GM21367 (cell line): ENCODE data around the gene OPALIN.
"Not testable (repeated sequence)": the region's sequence is repeated elsewhere in the genome, so short reads cannot be mapped to it uniquely, and the experiment has no call there.

ENCODE experiments used
- ATAC-seq: cut with Tn5 transposase; IDR thresholded peaks from one replicate; pipeline ENCODE4 v1.9.1; 2021; ENCODE audit not compliant: unreplicated experiment

OPALIN gene

DNA sequence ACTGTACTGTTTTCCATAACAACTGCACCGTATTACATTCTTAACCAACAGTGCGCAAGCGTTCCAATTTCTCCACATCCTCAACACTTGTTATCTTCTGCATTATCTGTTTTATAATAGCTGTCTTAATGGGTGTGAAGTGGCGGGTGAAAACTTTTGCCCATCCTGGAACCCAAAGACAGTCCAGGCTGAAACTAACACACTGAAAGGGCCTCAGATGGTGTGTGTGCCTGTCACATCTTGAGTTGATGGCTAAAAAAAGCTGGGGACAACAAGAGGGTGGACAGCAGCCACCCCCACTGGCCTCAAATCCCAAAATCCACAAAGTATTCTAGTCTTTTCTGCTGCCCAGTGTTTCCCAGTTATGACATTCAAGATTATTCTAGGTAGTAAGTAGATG is 19.4 kb downstream of the OPALIN start:
- ATAC-seq = no peak

DNA sequence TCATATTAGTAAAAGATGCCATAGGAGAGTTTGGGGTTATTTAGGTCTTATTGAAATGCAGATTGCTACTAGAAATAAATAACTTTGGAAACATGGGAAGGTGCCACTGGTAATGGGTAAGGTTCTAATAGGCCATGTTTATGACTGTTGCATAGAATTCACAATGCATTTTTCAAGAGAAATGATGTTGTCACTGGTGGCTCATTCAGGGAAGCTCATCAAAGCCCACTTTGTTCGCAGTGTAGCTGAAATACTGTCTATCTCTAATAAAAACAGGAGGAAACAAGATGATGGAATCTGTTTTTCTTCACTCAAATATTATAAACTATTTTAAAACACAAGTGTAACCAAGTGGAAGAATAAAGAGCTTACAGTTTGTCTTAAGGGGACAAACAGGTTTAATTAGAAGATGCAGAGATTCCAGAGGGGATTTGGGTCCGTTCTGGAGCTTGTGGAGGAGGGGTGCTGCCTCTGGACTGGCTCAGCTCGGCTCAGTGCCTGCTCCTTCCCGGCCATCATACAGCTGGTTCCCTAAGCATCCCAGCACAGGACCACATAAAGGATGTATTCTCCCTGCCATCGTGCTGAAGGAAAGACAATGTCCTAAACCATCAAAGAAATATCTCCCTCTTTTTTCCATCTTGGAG is 20.4 kb downstream of the OPALIN start:
- no peak for ATAC-seq

DNA sequence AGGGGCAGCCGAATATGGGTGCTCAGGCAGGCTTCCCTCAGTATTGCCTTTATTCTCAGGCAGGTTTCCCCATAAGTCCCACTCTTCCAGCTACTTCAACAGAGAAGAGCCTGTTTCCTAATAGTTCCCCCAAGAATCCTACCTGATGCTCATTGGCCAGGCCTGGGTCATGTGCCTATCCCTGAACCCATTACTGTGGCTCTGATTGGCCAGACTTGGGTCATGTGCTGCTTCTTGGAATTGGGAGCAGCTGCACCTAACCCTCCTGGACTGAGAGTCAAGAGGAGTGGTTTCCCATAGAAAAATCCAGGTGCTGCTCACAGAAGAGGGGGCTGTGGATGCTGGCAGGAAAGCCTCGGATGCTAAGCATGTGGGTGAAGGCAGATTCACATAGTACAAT is 21.7 kb downstream of the OPALIN start:
- no peak for ATAC-seq

DNA sequence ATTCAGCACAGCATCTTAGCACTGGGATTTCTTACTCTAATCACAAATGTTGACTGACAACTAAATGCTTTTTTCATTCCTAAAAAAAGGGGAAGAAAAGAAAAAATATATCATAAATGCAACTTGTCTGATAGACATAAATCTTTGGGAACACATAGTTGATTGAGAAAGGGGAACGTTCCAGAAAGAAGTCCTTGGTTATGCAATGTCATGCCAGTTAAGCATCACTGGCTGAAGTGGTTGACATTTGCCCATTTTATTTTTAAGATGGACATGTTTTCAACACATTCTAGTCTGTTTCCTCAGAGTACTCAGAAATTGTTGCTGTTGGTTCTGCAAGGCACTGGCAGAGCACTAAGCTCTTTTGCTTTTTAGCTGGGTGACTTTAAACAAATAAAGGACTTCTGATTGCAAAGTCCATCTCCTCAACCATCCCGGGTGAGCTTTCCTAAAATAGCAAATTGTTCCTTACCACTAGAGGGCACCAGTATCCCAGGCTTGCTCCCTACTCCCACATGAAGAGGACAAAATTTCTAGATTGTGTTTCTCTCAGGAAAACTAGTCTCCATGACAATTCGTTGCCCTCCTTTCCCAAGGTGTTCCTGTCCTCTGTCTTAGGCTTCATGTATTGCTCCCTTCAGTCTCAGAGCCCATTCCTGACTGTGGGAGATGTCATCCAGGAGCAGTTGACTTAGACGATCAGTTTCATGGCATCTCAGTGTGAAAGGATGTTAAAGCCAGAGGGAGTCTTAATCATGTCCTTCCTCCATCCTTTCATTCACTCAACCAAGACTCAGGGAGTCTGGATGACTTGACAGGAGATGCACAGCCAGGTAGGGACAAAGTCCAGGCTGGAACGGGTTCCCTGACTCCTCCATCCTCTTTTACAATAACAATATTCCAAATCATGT is 23.9 kb downstream of the OPALIN start:
- no peak for ATAC-seq

DNA sequence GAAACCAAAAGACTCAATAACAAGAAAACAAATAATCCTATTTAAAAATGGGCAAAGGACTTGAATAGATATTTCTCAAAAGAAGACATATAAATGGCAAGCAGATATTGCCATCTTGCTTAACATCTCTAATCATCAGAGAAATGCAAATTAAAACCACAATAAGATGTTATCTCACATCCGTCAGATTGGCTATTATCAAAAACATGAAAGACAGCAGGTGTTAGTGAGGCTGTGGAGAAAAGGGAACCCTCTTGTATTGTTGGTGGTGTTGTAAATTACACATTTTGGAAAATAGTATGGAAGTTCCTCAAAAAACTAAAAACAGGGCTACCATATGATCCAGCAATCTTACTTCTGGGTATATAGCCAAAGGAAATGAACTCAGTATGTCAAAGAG is 25.7 kb downstream of the OPALIN start:
- ATAC-seq = no peak

DNA sequence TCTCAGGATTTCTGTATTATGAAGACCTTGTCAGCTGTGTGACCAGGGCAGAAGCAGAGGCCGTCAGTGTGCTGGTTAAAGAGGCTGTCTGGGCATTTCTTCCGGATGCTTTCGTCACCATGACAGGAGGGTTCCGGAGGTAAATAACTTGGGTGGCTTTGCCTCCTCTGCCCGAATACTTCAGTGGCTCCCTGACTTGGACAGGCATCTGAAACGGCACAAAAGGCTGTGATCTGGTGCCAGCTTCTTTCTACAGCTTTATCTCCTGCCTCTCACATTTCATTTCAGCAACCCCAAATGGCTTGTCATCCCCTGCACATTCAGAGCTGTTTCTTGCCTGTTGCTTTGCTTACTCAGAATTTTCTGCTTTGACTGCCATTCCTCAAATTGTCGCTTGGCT is 31.3 kb downstream of the OPALIN start:
- ATAC-seq = no peak

DNA sequence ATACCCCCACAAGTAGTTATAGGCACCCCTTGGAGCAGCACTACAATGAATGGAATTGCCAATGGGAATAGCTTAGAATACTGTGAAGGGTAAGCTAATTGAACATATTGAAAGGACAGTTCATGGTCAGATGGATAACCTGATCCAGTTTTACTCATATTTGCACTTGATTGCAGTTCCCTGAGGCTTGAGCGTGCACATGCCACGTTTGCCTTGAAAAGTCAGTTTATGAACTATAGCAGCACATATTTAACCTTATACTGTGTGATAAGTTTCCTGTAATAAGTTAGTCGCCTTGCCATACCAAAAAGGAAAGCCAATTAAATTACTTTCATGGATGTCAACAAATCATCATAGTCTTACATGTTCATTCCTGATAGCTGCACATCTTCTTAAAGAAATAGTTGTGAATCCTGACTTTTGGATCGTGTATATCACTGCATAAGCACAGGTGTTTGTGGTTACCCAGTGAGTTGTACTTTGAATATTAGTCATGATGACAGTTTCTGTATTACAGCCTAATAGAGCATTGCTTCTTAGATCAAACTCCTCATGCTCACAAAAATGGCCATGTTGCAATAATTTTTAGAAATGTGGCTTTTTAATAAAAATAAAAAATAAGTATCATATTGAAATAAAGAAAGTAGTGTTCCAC is 33.0 kb downstream of the OPALIN start:
- peak; percentile 75 for ATAC-seq

DNA sequence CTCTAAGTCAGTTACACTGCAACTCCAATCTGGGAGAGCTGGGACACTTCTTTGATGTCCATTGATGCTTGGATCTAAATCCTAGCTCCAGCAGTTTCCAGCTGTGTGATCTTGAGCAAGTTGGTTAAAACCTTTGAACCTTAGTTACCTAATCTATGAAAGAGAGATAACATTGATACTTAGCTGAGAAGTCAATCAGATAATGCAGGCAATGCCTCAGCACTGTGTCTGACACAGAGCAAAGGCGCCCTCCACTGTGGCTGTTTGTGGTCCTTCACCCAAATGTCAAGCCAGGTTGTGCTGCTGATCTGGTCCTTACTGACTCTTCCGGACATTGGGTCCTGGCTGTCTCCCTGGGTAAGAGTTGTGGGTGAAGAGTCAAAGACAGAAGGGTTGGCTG is 34.4 kb downstream of the OPALIN start:
- ATAC-seq = no peak

DNA sequence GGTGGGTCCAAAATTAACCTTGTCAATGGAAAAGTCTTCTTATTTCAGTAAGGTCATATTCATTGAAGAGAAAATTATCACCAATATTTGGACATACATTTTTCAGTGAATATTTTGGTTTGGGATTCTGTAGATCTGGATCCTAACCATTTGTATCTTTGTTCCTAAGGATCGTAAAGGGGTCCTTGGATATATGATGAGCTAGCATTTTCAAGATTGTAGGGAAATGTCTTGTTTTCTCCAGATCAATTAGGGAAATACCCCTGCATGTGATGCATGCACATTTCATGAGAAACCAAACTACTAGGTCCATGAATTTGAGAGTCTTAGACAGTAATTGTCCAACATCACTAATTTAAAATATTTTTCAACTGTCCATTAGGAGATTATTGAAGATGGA is 36.5 kb downstream of the OPALIN start:
- ATAC-seq = no peak

DNA sequence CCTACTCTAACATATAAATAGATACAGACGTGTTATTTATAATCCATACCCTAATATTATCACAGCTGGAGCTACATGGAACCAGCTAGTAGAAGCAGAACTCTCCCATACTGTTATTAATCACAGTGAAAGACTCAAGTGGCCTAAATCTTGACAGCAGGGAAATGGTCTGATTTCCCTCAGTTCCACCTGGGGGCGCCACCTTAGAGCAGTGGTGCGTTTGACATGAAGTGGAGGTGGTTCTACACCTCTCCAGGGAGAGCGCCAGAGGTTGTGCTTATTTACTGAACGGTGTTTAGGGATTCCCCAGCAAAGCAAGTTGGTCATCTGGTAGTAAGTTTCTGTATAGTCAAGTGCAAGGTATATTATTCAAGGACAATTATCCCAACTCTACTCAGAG is 37.0 kb downstream of the OPALIN start:
- no peak for ATAC-seq

DNA sequence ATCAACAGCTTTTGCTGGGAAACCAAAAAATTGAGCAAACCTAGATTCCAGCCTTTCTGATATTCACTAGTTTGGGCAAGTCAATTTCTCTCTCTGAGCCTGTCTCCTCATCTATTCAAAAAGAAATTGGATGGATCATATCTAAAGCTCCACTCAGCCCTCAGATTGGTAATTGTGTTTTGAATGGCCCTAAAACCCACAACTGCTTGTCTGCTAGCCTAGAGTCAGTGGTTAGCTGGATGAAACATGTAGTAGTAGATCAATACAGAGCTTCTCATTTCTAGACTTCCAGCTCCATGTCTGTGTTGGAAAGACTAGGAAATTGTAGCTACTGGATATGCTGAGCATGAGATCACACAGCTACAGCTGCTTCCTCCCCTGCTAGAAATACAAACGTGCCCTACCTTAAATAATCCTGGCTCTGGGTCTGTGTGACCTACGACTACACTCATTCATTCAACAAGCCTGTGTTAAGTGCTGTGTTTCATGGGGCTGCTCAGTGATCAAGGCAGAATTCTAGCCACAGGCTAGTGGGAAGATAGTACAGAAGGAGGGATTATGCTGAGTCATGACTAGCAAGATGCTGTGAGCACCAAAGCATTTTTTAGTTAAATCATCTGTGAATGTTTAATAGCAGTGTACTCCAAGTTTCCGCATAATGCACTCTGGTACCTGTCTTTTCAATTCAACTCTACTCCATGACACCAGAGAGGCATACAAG is 38.9 kb downstream of the OPALIN start:
- no peak for ATAC-seq

DNA sequence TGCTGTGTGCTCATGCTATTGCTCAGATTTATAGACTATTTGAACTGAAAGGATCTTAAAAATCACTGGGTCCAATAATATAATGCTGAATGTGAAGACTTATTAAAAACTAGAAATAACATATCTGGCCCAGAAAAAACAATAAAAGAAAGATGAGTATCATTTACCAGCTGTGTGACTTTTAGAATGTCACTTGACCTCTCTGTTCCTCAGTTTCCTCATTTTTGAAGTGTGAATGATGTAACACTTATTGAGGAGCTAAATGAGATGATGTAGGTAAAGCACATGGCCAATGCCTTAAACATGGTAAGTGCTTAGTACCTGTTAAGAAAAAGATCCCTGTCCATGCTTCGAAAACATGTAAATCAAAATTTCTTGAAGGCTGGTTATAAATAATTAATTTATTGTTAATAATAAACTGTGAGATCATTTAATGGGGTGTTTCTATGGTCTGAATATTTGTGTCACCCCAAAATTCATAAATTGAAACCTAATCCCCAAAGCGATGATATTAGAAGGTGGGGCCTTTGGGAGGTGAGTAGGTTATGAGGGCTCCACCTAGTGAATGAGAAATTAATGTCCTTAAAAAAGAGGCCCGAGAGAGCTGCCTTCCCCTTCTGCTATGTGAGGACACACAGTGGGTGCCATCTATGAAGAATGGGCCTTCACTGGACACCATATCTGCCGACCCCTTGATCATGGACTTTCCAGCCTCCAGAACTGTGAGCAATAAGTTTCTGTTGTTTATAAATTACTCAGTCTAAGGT is 41.6 kb downstream of the OPALIN start:
- no peak for ATAC-seq

DNA sequence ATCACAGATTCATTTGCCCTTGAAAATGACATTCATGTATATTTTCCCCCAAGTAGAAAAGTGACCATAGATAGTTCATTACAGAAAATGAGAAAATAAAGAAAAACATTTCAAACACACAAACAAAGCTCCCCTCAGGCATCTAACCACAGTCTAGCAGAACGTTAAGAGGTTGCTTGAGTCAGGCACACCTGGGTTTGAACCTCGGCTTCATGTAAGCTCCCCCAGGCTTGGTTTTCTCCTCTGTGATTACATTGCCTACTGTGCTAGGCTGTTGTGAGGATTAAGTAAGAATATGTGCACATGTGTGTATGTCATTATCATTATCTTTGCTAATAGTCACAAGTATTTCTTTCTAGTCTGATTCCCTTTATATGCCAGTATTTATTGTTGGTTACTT is 45.5 kb downstream of the OPALIN start:
- no peak for ATAC-seq

DNA sequence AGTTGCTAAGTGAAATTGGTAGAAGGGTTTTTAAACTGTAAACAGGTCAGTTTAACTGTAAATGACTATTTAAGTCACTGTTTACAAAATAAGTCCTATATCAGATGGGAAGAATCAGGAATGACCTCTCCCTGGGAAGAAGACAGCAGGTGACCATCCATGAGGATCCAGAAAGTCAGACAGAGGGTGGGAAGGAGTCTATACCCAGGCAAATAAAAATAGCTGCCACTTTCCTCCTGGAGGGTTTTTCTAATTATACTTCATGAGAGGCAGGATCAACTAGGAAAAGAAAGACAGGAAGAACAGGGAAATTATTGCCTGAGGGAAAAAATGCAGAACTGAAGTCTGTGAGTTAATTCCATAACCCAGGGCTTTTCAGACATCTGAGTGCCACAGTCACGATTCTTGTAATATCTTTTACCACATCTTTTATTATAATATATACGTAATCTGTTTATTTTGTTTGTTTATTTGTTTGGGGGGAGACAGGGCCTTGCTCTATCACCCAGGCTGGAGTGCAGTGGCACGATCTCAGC is 47.6 kb downstream of the OPALIN start:
- ATAC-seq = no peak

DNA sequence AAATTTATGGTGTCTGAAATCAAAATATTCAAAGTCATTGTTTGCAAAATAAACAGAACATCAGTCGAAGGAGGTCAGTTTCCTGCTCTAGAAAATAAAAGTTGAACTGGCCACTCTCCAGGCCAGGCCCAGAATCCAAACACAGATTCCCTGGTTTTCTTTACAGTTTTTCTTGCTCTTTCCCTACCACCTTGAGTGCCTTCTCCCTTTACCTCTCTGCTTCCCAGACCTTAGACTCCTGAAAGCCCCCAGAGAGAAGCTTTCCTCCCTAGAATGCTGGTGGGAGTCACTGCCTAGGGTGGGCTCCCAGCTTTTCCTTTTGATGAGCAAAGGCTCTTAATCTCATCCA is 48.5 kb downstream of the OPALIN start:
- ATAC-seq = no peak

DNA sequence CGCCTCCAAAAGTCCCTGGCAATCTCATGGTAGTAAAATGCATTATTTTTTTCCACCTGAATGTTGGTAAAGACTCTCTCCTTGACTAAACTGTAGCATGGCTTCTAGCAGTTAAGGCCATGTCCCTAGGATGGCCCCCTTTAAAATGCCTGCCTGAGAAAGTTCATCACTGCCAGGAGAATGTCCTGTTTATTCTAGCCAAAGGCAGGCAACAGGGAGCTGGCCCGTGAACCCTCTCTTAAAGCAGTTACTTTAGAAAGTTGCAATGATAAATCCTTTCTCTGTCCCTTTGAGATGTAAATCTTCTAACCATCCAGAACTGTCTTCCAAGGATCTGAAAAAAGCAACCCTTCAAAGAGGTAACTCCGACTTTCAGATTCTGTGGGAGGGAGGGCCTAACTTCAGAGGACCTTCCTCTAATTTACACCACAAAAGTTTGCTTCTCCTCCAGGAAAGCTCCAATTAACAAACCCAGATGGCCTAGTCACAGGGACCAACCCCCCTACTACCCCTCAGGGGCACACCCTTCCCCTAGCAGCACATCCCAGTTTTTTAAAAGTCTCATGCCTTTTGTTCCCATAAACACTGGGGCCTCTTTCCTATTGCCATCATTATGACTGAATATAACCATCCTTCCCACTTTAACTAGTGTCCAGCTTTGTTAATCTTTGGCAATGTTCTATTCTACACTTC is 49.0 kb downstream of the OPALIN start:
- no peak for ATAC-seq

DNA sequence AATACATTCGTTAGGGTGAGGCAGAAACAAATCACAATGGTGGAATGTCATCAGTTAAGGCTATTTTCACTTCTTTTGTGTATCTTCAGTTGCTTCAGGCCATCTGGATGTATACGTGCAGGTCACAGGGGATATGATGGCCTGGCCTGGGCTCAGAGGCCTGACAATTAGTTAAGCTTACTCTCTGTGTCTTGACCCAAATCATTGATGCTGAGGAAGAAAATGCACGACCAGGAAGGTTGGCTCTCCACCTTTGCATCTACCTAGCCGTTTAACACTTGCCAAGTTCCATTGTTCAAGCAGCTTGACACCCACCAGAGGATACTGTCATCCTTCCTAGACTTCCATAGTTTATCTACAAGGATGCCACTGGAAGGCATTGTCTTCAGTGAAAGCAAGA is 49.9 kb downstream of the OPALIN start:
- ATAC-seq = not testable (repeated sequence)

DNA sequence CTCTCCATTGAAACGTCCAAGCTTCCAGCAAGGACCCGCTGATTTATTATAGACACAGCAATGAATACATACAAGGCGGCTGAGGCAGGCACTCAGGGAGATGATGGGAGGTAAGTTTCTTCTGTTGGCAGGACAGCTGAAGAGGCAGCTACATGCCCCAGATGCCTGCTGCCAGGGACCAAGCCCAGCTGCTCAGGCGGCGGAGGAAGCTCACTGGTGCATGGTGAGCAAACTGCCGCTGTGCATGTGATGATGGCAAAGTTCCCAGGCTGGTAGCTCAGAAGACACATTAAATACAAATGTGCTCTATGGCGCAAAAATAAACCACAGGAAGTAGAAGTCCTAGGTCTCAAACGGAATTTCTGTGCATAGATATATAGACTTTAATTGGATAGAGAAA is 52.3 kb downstream of the OPALIN start:
- no peak for ATAC-seq

DNA sequence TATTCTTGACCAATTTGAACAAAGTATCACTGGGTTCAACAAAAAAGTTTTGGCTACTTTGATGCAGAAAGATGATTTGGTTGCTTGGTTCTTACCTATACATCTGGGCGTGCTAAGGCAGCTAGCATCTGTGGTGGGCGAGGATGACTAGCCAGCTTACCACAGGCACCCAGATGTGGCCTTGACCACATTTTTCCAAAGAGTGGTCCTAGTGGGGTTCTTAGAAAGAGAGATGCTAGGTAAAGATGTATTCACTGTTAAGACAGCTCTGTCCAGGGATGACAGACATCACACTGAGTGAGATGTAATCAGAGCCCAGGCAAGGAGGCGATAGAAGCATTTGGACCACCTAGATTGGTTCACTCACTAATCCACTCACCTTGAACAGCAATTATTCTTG is 53.8 kb downstream of the OPALIN start:
- ATAC-seq = no peak

DNA sequence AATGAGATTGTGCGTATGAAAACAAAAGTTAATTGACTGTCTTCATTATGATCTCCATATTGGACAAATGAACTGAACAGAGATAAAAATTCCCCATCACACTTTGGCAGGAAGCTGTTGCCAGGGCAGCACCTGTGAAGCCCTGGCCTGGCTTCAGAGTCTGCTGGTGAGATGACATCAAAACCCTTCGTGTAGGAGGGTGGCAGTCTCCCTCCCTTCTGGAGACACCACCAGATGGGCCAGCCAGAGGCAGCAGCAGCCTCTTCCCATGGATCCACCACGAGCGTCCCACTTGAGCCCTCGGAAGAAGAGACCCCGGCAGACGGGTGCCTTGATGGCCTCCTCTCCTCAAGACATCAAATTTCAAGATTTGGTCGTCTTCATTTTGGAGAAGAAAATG is 54.6 kb downstream of the OPALIN start, which contains the start of gene DNTT:
Gene DNTT (plus strand): TSS at position 205 of the 400 bp plus-strand sequence. CDS start 64 bp downstream, at position 269.
- no peak for ATAC-seq
